ENCODE results near the gene NTRK3. TPM values are rescaled to one million over a fixed set of nuclear protein-coding genes. Genes with fewer than 3 reads are reported as not detected.

NTRK3 gene
- total and polyA plus RNA-seq, 2 of the 8 experiments (the other 6 are each of a cell fraction or from before 2014, with no cell fraction given): 4.5 to 6.8 TPM

DNA sequence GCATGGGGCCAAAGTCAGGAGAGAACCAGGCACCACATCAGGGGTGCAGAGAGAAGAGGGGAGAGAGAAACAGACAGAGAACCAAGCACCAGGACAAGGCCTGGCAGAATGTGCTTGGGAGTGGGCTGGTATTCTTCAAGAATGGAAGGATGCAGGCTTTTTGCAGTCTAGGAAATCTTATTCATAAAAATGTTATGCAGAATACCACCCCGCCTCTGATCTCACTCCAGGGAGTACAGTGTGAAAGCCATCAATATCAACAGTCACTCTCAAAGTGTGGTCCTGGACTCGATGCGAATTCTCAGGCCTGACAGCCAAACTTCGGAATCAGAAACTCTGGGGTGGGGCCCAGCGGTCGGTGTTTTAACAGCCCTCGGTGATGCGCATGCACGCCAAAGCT is 16.9 kb downstream of the NTRK3 start (continued):
- TF ChIP-seq CHD7 (IDR thresholded peaks at IDR 0.05; ENCODE audit: insufficient replicate concordance, low read length) (no peak), CTBP2 (IDR thresholded peaks at IDR 0.05; ENCODE audit: borderline replicate concordance, insufficient read depth, insufficient read length, low read length) (no peak), CTCF (IDR thresholded peaks at IDR 0.05; ENCODE audit: control extremely low read depth in 1 of 3, insufficient read depth in 1 of 3, low read depth in 1 of 3, low read length in 3 of 3) (no peak), RXRA (IDR thresholded peaks at IDR 0.05; ENCODE audit: insufficient read depth, low read depth, low read length) (no peak), E2F6 (IDR thresholded peaks at IDR 0.05) (no peak), SIN3A (conservative IDR thresholded peaks at IDR 0.05 in 1 of 2, IDR thresholded peaks at IDR 0.05 in 1 of 2; ENCODE audit: low read depth in 1 of 2, low read length in 2 of 2) (no peak), RNF2 (IDR thresholded peaks at IDR 0.05; ENCODE audit: borderline replicate concordance, low read depth, low read length, missing control alignments, poor library complexity, severe bottlenecking) (no peak)
